GM08714 (cell line): ENCODE measurements around the gene MRFAP1L1.
A peak's percentile ranks its signal among the peaks of the same experiment; 100 is the strongest.
"Not testable (repeated sequence)": the region's sequence is repeated elsewhere in the genome, so short reads cannot be mapped to it uniquely, and the experiment has no call there.

Experiments used
- H3K4me3 ChIP-seq: fragments of 200-500 bp; sonication (Bioruptor generic); 2 replicates; pipeline ENCODE4 v1.5.1; 2014; ENCODE audit warnings: mild to moderate bottlenecking, low read length, inconsistent platforms
- ZNF274 ChIP-seq: IDR thresholded peaks from 2 replicates; pipeline ENCODE4 v1.6.1; 2012; ENCODE audit warnings: mild to moderate bottlenecking, low read depth, low read length

The MRFAP1L1 gene

GRCh38 chr4:6676722-6677558, 32.7 kb downstream of the MRFAP1L1 start:
- no peak for TF ChIP-seq ZNF274
- no peak overlapping the region for H3K4me3 ChIP-seq

- no peak for TF ChIP-seq ZNF274
- peak overlapping the region; percentile 91 for H3K4me3 ChIP-seq
Observed at GRCh38 chr4:6674500-6675149, 35.0 kb downstream of the MRFAP1L1 start.

DNA sequence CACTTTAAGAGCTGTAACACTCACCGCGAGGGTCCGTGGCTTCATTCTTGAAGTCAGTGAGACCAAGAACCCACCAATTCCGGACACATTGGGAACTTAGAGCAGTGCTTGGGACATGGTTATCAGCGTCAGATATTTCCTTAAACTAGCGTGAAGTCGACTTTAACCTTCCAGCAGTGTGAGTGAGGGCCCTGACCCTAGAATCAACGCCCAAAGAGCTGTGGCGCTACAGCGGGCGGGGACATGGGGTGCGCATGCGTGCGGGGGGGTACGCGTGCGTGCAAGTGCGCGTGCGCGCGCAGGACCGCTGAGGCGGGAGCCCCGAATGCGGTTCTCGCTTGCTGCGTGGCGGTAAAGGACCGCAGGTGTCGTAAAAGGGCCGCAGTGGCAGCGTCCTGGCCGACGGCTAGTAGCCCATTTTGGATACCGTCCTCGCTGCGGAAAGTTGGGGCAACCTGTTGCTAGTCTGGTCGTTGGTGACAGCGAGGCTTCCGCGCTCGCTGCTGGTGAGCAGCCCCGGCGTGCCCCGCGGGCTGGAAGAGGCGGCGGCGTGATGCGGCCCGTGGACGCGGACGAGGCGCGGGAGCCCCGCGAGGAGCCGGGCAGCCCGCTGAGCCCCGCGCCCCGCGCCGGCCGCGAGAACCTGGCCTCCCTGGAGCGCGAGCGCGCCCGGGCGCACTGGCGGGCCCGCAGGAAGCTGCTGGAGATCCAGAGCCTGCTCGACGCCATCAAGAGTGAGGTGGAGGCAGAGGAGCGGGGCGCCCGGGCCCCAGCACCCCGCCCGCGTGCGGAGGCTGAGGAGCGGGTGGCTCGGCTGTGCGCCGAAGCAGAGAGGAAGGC, 35.8 kb downstream of the MRFAP1L1 start:
- no peak for TF ChIP-seq ZNF274
- H3K4me3 ChIP-seq = peak overlapping the region; percentile 91

- peak overlapping the region; percentile 91; the same call in 1 of the 2 replicates for H3K4me3 ChIP-seq
Observed at GRCh38 chr4:6673191-6673659, 36.4 kb downstream of the MRFAP1L1 start.

DNA sequence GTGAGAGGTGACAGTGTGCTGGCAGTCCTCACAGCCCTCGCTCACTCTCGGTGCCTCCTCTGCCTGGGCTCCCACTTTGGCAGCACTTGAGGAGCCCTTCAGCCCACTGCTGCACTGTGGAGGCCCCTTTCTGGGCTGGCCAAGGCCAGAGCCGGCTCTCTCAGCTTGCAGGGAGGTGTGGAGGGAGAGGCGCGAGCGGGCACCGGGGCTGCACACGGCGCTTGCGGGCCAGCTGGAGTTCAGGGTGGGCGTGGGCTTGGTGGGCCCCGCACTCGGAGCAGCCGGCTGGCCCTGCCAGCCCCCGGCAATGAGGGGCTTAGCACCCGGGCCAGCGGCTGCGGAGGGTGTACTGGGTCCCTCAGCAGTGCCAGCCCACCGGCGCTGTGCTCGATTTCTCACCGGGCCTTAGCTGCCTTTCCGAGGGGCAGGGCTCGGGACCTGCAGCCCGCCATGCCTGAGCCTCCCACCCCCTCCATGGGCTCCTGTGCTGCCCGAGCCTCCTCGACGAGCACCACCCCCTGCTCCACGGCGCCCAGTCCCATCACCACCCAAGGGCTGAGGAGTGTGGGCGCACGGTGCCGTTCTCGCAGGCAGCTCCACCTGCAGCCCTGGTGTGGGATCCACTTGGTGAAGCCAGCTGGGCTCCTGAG, 37.0 kb downstream of the MRFAP1L1 start:
- H3K4me3 ChIP-seq = not testable (repeated sequence)

DNA sequence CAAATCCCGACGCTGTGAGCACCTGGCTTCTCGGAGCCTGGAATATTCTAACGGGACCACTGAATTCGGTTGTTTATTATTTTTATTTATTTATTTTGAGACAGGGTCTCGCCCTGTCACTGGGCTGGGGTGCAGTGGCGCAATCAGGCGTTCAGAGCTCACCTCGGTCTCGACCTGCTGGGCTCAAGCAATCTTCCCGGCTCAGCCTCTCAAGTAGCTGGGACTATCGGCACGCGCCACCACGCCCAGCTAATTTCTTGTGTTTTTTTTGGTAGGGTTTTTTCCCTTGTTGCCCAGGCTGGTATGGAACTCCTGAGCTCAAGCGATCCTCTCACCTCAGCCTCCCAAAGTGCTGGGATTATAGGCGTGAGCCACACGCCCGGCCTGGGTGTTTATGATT, 37.5 kb downstream of the MRFAP1L1 start:
- H3K4me3 ChIP-seq = no peak overlapping the region
- TF ChIP-seq ZNF274 = no peak

DNA sequence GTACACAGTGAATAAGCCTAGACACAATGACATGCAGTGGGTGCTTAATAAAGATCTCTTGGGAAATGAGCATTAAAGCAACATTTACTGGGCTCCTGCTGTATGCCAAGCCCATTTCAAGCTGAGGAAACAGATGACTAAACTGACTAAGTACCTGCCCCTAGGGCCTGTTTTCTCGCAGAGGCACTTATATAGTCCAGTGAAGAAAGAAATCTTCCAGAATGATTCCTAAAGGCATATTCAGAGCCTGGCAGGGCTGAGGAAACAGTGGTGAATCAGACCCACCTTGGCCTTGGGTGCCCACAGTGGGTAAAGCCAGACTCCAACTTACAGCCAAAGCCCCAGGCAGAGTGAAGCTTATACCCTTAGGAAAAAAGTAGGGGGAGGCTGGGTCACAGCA, 38.0 kb downstream of the MRFAP1L1 start:
- TF ChIP-seq ZNF274 = no peak

GRCh38 chr4:6668391-6668790, 41.3 kb downstream of the MRFAP1L1 start:
- no peak overlapping the region for H3K4me3 ChIP-seq
- no peak for TF ChIP-seq ZNF274

More for the DNA sequence above, 38.0 kb downstream of the MRFAP1L1 start:
- no peak overlapping the region for H3K4me3 ChIP-seq

GRCh38 chr4:6665320-6665654, 44.4 kb downstream of the MRFAP1L1 start:
- no peak for TF ChIP-seq ZNF274
- no peak overlapping the region for H3K4me3 ChIP-seq

GRCh38 chr4:6663596-6664393, 45.9 kb downstream of the MRFAP1L1 start:
- H3K4me3 ChIP-seq = no peak overlapping the region; the same call in 1 of the 2 replicates
- TF ChIP-seq ZNF274 = no peak

DNA sequence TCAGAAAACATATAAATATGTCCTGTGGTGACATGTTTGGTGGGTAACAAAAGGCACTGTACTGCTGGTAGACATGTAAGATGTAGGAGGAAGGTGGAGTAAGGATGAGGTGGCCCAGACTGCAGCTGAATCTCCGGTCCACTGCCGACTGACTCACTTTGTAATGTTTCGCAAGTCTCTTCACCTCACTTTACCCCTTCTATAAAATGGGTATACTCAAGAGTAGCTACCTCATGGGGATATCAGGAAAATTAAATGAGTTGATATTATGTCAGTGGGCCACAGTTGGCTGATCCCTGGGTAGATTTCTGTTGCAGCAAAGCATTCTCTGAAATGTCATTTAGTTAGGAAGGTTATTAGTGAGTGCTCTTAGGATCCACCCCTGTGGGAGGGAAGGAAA, 47.1 kb downstream of the MRFAP1L1 start:
- TF ChIP-seq ZNF274 = no peak
- no peak overlapping the region for H3K4me3 ChIP-seq

DNA sequence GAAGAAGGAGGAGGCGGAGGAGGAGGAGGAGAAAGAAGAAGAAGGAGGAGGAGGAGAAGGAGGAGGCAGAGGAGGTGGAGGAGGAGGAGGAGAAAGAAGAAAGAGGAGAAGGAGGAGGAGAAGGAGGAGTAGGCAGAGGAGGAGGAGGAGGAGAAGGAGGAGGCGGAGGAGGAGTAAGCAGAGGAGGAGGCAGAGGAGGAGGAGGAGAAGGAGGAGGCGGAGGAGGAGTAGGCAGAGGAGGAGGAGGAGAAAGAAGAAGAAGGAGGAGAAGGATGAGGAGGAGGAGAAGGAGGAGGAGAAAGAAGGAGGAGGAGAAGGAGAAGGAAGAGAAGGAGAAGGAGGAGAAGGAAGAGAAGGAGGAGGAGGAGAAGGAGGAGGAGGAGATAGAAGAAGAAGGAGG, 49.2 kb downstream of the MRFAP1L1 start:
- H3K4me3 ChIP-seq = no peak overlapping the region
- no peak for TF ChIP-seq ZNF274

- TF ChIP-seq ZNF274 = no peak
- no peak overlapping the region for H3K4me3 ChIP-seq
Observed at GRCh38 chr4:6659897-6660296, 49.8 kb downstream of the MRFAP1L1 start.
